H1 (cell line): Measurements from ENCODE around the gene HIBADH.

Experiments
- EP300 ChIP-seq, 2 experiments: IDR thresholded peaks; 1 replicate in 1 of 2; 2 replicates in 1 of 2; pipeline ENCODE4 v1.6.1; 2011 to 2012; ENCODE audit warnings: low read depth in 2 of 2, low read length in 2 of 2, mild to moderate bottlenecking in 2 of 2, borderline replicate concordance in 1 of 2, inconsistent platforms in 1 of 2, moderate library complexity in 1 of 2
- MAFK ChIP-seq: IDR thresholded peaks from 2 replicates; pipeline ENCODE4 v1.6.1; 2012; ENCODE audit warnings: low read depth, mild to moderate bottlenecking, improper control_type of control experiment, low read length
- USF2 ChIP-seq: IDR thresholded peaks from 2 replicates; pipeline ENCODE4 v1.6.1; 2011; ENCODE audit warnings: low read length, improper control_type of control experiment

- TF ChIP-seq MAFK (no peak), USF2 (no peak), EP300 (IDR thresholded peaks at IDR 0.05; ENCODE audit: borderline replicate concordance in 1 of 2, low read depth in 2 of 2, low read length in 2 of 2) (no peak)
These were observed 12.4 kb downstream of the HIBADH start for GRCh38 chr7:27650283-27650682.
